Renal cortical epithelial cell (primary cell): ENCODE results near the gene SIGMAR1. TPM values are rescaled to one million over a fixed set of nuclear protein-coding genes. Genes with fewer than 3 reads are reported as not detected.
"Not testable (repeated sequence)": the region's sequence is repeated elsewhere in the genome, so short reads cannot be mapped to it uniquely, and the experiment has no call there.

Source experiments
- DNase-seq: peaks from one replicate; pipeline ENCODE4 v3.0.0-alpha.2; 2011; ENCODE audit warnings: low read depth
- total RNA-seq: library from RNA; depleted of rRNA; stranded (reverse); fragments of >200 nt; gene quantifications from 2 replicates; pipeline ENCODE4 v1.2.3, GENCODE V29; 2014

Gene SIGMAR1
- total RNA-seq, 1 donor from 2014 or later, result 56.1 TPM

DNA sequence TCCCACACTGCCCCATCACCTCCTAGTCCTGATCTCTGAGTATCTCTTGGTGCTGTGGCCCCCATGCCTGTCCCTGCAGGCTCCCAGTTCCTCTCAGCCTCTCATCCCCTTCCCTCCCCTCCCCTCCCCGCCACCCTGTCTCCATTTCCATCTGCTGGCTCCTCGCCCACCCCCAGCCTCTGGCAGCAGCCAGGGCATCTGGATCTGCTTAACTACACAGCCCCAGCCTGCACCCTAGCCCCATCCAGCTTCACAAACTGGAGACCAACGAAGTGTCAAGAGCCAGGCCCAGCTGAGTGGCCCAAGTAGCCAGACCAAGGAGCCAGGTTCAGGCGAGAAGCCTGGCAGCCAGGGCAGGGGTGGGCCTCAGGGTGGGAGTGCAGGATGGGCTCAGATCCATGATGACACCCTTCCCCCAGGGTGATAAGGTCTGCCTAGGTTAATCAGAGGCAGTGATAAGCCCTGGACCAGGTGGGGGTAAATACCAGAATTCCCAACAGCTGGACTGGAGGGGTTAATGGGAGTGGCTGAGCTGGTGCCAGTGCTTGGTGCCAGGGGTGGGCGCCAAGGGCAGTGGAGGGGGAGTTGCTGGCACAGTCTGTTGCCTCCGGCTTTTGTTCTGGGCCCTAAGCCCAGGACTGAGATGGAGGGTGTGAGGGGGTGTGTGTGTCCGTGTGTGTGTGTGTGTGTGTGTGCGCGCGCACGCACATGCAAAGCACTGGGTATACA lies 16.9 kb upstream of the SIGMAR1 start:
- no peak for DNase-seq

DNA sequence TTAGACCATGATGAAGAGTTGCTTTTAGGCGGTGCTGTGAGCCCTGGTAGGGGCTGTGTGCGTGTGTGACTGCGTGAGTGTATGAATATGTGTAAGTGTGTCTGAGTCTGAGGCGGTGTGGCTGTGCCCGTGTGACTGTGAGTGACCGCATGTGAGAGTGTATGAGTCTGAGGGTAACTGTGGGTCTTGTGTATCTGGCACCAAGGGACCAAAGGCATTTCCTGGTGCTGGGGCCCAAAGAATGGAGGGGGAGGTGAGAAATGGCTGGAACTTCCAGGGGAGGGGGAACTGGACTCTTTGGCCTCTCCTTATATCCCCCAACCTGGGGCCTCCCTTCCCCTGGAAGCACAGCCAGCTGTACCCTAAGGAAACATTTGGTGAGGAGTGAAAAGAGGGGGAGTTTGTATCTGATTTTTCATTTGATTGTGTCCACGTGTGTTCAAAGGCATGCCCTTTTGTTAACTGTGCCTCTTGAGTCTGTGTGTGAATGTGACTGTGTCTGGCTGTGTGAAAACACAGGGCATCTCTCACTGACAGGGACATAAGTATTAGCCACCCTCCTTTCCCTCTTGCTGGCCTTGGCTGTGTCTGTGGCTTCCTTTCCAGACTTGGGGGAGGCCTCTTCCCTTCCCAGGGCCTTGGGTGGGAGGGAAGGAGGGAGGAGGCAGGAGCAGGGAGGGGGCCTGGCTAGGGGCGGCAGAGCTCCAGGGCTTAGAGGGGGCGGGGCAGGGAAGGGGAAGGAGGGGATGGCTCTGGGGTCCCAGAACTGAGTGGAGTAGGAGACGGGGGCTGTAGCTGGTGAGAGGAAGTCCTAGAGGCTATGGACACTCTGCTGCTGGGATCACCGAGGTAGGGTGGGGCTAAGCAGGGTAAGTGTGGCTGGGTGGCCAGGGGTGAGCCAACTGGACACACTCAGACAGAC lies 15.8 kb upstream of the SIGMAR1 start:
- DNase-seq, result no peak

DNA sequence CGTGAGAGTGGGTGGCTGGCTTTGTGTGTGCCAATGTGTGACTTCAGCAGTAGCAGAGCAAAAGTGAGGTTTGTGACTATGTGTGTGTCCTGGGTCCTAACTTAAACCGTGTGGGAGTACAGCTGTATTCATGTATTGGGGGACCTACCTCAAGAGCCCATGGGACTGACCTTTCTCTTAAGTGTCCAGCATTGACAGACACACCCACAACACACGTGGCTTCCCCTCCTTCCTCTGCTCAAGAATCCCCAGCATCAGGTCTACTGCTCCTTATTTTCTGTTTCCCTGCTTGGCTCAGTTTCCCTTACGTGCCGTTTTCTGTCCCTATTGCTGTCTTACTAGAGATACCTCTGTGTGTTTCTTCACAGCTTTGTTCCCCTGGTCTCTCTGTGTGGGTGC lies 15.0 kb upstream of the SIGMAR1 start:
- no peak for DNase-seq

DNA sequence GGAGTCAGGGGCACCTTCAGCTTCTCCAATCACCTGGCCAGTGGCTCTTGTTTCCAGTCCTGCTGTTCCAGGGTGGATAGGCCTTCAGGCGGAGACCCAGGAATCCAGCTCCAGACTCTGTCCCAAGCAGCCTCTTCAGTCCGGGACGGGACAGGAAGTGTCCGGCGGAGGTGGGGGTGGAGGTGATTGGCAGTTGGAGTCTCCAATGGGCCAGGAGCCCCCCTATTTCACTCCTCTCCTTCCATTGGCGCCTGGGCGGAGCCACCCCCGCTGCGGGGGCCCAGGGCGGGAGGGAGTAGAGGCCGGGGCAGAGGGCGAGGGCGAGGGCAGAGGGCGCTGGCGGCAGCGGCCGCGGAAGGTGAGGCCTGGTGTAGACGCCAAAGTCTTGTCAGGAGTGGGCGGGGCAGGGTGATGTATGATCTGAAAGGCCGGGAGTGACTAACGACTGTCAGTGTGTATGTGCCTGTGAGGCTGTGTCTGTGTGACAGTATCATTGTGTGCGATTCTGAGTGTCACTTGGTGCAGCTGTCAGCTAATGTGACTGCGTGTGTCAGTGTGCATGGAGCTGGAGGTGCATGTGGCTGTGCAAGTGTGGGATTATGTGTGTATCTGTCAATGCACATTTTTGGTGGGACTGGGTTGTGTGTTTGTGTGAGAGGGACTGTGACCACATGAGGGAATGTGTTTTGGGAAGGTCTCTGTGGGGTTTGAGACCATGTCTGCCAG lies 14.5 kb upstream of the SIGMAR1 start, which contains the start of gene IL11RA:
TSS of gene IL11RA (plus strand) at position 310 of the 726 bp plus-strand sequence. CDS start 3,033 bp downstream, outside the sequence.
- DNase-seq, result peak; percentile 62

DNA sequence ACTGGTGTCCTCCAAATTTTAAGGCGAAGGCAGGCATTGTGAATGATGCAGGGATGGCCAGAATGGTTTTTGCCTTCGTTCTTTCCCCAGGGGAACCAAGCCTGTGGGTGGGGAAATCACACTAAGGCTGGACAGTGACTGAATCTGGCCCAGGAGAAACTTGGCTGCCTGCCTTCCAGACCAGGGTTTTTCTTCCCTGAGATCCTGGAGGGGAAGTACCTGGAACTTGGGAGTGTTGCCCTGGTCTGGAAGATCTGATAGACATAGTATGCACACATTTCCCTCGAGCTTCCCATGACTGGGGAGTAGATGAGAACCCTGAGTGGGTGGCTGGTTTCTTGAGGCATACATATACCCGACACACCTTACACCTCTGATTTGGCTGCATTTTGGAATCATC lies 13.7 kb upstream of the SIGMAR1 start:
- DNase-seq, result peak; percentile 53

DNA sequence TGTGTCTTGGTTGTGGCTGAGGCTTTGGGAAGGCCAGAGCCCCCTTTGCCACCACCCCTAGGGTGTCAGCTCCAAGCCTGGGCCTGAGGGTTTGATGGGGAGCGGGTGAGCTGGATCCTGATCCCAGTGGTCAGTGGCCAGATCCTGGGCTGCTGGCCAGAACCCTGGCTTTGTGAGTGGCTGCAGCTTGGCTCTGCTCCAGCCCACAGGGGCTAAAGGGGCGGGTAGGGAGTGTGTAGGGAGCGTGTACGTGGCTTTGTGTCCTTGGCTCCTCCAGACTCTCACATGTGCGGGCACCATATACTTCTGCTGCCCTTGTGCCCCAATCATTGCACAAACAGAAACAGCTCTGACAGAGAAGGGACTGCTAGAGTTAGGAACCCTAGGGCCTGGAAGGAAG lies 13.2 kb upstream of the SIGMAR1 start:
- peak; percentile 40 for DNase-seq

DNA sequence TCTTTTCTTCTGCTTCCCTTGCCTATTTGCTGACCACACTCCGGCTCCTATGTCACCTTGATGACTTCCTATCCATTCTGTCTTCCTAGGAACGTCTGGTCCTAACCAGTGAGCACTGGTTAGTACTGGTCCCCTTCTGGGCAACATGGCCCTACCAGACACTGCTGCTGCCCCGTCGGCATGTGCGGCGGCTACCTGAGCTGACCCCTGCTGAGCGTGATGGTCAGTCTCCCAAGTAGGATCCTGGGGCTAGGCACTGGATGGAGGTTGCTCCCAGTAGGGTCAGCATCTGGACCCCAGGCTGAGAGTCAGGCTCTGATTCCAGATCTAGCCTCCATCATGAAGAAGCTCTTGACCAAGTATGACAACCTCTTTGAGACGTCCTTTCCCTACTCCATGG lies 11.1 kb upstream of the SIGMAR1 start:
- DNase-seq, result no peak

DNA sequence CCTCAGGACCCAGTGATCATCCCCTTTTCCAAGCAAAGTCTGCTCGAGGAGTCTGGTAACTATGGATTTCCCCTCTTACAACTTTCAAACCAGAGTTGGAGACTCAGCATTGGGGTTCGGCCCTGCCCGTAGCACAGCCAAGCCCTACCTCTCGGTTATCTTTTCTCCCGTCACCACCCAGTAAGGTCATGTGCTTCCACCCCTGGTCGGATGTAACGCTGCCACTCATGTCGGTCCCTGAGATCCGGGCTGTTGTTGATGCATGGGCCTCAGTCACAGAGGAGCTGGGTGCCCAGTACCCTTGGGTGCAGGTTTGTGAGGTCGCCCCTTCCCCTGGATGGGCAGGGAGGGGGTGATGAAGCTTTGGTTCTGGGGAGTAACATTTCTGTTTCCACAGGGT lies 10.1 kb upstream of the SIGMAR1 start:
- no peak for DNase-seq

DNA sequence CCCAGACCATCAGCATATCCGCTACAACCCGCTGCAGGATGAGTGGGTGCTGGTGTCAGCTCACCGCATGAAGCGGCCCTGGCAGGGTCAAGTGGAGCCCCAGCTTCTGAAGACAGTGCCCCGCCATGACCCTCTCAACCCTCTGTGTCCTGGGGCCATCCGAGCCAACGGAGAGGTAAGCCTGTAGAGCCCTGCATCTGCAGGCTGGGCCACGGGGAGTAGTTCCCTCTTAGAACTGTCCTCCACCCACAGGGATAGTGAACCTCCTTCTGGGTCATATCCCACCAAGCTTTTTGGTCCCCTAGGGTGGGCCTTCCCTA lies 9.5 kb upstream of the SIGMAR1 start:
- DNase-seq, result no peak

DNA sequence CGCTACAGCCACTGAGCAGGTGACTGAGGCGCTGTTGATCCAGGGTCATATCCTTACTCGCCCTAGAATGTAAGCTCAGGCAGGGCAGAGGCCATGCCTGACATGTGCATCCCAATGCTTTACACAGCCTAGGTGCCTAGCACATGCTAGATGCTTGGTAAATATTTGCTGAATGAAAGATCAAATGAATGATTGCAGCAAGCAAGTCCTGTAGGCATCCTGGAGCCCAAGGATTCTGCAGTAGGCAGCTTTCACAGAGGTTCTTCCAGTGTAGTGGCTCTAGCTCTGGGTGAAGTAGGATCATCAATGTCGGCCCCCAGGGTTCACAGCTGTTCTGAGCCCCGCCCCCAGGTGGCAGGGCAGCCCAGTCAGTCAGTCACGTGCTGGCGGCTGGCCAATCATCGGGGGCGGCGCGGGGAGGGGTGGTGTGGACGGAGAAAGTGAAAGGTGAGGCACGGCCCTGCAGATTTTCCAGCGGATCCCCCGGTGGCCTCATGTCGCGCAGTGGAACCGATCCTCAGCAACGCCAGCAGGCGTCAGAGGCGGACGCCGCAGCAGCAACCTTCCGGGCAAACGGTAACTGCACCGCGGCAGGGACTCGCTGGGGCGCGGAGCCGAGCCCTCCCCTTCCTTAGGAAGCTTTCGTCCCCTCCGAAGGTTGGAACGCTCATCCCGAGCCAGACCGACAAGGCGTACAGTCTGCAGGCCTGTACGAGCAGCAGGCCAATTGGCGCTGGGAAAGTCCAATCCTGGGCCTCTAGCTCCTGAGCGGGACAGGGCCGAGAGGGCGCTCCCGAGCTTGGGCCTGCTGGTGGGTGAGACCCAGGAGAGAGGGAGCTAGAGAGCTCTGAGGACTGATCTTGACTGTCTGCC lies 8.9 kb upstream of the SIGMAR1 start, which contains the start of gene GALT:
TSS of gene GALT (plus strand) at position 465 of the 873 bp plus-strand sequence. CDS start at position 495, 30 bp downstream.
- DNase-seq, result peak; percentile 61

DNA sequence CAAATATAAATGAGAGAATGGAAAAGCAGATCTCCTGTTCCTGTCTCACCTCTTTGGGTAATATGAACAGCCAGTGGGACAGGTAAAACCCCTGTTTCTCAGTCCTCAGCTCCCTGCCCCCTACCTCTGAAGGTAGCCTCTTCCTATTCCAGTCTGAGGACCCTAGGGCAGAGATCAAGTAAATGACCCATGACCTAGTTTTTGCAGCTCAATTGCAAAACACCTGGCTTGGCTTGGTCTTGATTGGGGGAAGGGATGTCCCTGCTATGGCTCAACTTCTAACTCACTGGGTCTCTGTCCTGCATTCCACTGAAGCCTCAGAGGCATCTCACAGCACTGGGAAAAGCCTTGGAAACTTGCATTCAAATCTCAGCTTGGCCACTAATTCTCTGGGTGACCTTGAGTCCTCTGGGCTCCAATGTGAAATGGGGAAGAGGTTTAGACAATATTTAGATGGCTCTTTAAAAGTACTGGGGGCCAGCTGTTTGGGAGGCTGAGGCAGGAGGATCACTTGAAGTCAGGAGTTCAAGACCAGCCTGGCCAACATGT lies 7.3 kb upstream of the SIGMAR1 start:
- DNase-seq, result peak; percentile 54

DNA sequence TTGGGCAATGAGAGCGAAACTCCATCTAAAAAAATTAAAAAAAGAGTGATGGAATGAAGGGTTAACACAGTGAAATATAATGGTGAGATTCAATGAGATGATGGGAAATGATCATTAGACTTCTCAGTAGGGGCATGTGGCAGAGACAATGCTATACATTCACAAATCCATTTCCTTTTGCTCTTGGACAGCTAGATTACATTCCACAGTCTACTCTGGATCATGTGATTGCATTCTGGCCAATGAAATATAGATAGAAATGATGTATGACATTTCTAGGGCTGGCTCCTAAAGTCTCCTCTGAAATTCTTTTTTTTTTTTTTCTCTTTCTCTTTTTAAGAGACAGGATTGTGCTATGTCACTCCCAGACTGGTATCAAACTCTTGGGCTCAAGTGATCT lies 5.1 kb upstream of the SIGMAR1 start:
- DNase-seq, result no peak

DNA sequence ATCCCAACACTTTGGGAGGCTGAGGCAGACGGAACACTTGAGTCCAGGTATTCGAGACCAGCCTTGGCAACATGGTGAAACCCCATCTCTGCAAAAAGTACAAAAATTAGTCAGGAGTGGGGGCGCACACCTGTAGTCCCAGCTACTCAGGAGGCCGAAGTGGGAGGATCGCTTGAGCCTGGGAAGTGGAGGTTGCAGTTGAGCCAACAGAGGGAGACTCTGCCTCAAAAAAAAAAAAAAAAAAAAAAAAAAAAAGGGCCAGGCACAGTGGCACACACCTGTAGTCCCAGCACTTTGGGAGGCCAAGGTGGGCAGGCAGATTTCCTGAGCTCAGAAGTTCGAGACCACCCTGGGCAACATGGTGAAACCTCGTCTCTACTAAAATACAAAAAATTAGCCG lies 1.7 kb upstream of the SIGMAR1 start:
- not testable (repeated sequence) for DNase-seq

DNA sequence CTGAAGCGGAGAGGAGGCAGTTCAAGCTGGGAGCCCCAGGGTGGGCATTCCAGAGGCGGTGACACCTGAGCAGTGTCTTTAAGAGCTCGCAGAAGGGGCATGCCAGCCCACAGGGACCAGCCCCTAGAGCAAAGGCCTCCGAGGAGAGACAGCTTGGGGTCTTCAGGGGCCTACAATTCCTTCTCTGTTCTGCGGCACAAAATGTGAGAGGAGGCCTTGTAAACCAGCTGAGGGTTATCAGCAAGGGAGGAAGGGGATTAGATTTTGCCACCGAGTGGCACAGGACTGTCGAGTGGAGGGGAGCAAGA lies 505 bp upstream of the SIGMAR1 start:
- no peak for DNase-seq

DNA sequence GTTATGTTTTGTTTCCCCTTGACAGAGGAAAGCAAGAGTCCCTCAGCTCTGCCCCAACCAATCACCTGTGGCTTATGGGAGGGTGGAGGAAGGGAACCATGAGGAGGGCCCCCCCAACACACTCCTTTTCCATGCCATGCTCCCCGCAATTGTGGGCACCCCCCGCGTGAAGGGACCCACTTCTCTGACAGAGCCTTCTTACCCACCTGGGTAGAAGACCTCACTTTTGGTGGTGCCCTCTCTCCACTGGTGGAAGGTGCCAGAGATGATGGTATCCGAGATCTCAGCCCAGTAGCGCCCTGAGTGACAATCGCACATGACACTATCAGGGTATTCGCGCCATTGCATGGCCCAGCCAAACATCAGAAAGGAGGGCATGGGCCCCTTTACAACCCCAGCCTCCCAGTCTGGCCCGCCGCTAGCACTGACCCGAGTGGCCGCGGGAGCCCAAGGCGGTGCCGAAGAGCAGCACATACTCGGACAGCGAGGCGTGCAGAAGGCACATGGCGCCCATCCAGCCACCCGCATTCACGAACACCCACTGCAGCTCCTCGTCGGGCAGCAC lies 714 bp downstream of the SIGMAR1 start:
- DNase-seq, result no peak

DNA sequence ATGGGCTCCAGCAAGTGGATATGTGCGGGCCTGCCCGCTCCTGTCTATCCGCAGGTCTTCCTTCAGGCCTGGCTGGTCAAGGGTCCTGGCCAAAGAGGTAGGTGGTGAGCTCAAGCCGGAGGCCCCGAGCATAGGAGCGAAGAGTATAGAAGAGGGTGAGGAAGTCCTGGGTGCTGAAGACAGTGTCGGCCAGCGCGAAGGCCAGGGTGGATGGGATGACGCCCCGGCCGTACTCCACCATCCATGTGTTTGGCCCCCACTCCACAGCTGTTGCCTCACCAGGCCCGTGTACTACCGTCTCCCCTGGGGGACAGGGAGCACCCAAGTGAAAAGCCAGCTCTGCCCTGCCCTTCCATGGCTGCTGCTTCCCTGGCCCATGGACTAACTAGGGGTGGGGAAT lies 2.0 kb downstream of the SIGMAR1 start:
- DNase-seq, result no peak

DNA sequence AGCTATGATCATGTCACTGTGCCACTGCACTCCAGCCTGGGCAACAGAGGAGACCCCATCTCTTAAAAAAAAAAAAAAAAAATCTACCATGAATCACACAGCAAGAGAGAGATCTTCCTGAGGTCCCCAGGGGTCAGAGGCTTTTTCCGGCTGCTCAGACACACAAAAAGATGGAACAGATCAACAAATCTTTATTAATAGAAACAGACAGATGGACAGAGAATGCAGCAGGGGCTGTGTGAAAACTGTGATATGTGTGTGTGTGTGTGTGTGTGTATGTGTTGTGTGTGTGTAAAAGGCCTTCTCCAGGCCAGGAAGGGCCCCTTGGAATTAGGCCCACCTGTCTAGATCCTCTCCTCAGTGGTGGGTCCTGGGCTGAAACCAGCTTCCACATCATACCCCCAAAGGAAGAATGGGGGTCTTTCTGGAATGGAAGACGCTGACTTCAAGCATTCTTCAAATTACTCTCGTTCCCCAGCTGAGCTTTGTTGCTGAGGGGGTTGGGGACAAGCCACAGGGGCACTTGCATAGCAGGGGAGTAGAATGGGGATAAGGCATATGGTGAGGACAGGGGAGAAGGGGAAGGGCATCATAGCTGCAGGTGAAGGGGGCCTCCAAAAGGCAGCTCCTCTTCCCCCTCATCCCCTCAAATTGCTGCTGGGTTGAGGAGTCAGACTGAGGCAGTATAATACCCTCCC lies 2.9 kb downstream of the SIGMAR1 start:
- DNase-seq, result no peak

DNA sequence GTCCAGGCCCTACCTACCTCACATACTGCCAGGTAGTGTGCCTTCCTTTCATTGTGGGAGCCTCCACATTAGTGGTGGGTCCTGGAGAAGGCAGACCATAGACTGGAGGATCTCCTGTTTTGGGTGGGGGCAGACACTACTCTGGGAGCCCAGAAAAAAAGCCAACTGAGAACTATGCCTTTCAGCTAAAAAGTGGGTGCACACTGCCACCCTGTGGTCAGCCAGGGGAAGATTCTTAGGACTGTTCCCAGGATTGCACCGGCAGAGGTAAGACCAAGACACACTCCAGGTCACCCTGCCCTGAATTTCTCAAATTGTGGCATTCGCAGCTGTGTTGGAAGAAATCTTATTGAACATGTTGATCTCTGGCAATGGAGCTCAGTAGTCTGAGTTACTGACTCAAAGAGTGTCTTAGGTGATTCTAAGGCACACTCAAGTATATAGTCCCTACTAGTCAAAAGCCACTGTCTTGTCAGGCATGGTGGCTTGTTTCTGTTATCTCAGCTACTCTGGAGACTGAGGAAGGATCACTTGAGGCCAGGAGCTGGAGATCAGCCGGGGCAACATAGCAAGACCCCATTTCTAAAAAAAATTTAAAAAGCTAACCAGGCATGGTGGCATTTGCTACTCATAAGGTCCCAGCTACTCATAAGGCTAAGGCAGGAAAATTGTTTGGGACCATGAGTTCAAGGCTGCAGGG lies 3.6 kb downstream of the SIGMAR1 start:
- peak; percentile 56 for DNase-seq

DNA sequence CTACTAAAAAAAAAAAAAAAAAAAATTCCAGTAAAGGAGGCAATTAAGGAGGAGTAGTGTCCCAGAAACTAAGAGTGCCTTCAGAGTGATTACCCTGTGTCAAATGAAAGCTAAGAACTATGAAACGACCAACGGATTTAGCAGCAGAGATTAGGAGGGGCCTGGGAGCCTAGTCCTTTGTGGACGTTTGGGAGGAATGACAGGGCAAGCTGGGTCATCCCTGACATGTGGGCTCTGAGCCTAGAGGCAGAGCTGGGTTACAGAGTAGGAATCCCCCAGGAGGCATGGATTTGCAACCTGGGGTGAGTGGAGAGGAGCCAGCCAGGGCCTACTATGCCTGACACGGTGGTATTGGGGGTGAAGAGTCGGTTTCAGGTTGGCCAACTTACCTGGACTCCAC lies 4.4 kb downstream of the SIGMAR1 start:
- DNase-seq, result no peak
